ENCODE measurements around the gene SLC39A9. TPM values are rescaled to one million over a fixed set of nuclear protein-coding genes. Genes with fewer than 3 reads are reported as not detected.

SLC39A9 gene
- total and polyA plus RNA-seq, 10 of the 15 experiments (the other 5 are each of a cell fraction or from before 2014, with no cell fraction given) = 19.9 to 109 (median 46.9) TPM

- DNase-seq (ENCODE audit: low read depth, low spot score) (no peak), FAIRE-seq (no peak), ATAC-seq (no peak)
- ChIA-PET POLR2A (interaction anchor here (0.7 to 9.1 kb wide), 9 partner anchors 9 to 39 kb away, joined by 3 to 100 read pairs (median 4); partner anchors contain the start of genes ERH and SLC39A9), SMC1A (ENCODE audit: uncharacterized antibody, unreplicated experiment) (interaction anchor here (0.5 to 4.0 kb wide), 7 partner anchors 10 to 84 kb away, joined by 3 to 24 read pairs (median 6); partner anchors contain the start of genes ERH and SLC39A9), RAD21 (ENCODE audit: unreplicated experiment) (interaction anchor here (0.6 to 11.5 kb wide), 6 partner anchors 14 to 542 kb away, joined by 3 to 143 read pairs (median 4); partner anchors contain the start of genes ERH and SLC39A9), CTCF (interaction anchor here (0.6 to 2.4 kb wide), 7 partner anchors 9 to 461 kb away, joined by 3 to 15 read pairs (median 3); no protein-coding TSS in a partner anchor)
- in situ Hi-C loops (cut with MboI) = no loop called here
- intact Hi-C loops (cut with micrococcal nuclease; ENCODE audit: unreplicated experiment) = loop anchor here (5.0 kb wide), 1 partner anchor 105 kb away; no protein-coding TSS in a partner anchor
- Histone ChIP-seq H3K27ac (ENCODE audit: control insufficient read depth, insufficient read depth) (no peak overlapping the region), H4K20me1 (ENCODE audit: control insufficient read depth, insufficient read depth) (no peaks in the 10 kb centered on the region), H3K4me1 (ENCODE audit: control insufficient read depth, insufficient read depth, low read length) (peaks cover 51% of the 10 kb centered on the region), H3K9ac (ENCODE audit: control insufficient read depth, insufficient read depth, low read length) (no peak overlapping the region), H3K79me2 (ENCODE audit: control insufficient read depth, insufficient read depth, low read length) (no peaks in the 10 kb centered on the region), H2AFZ (ENCODE audit: control insufficient read depth, low read depth, low read length) (no peak overlapping the region), H3K4me2 (ENCODE audit: control insufficient read depth, insufficient read depth) (no peak overlapping the region), H3K36me3 (ENCODE audit: control insufficient read depth in 2 of 2, insufficient read depth in 2 of 2, low read length in 1 of 2) (no peaks in the 10 kb centered on the region), H3K4me3 (no peak overlapping the region), H3K9me3 (replicated peaks; ENCODE audit: control insufficient read depth, insufficient read depth, low read length) (no peaks in the 10 kb centered on the region), H3K27me3 (replicated peaks in 1 of 2; ENCODE audit: control insufficient read depth in 2 of 2, insufficient read depth in 2 of 2, low read length in 1 of 2) (no peaks in the 10 kb centered on the region)
- TF ChIP-seq ZBTB11 (CRISPR knock-in tag; IDR thresholded peaks at IDR 0.05) = no peak
- WGBS (ENCODE audit: insufficient coverage, insufficient replicate concordance, low lambda C conversion rate, missing lambda C conversion rate) = 81% methylated on average over 7 of the region's 7 CpGs
- BruUV-seq (replicated peaks) = no TSS peak
Observed at GRCh38 chr14:69357544-69358200, 40.8 kb upstream of the SLC39A9 start.
